ENCODE measurements around the gene ARHGAP36.

ARHGAP36 gene

DNA sequence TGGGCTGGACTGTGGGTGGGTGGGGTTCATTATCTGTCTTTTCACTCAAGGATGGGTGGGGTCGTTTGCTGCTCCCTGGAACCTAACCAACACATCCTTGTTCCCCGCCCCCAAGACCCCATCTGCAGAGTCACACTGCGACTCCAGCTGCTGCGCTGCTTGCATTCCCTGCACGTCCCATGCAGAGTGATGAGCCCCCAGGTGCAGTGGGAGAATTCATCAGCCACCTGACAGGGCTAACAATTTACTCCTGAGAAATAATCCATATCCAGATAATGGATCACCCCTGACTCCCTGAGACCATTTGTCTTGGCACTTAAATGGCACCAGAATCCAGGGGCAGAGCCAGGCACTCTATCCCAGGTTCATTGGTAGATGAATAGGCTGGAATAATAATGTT, 12.4 kb upstream of the ARHGAP36 start:
- Histone ChIP-seq H3K9ac (ENCODE audit: low read depth, low read length, poor library complexity) (no peak overlapping the region), H3K14ac (ENCODE audit: low read length) (no peak overlapping the region), H4K8ac (ENCODE audit: low read depth, low read length) (no peak overlapping the region), H3K27me3 (ENCODE audit: control insufficient read depth in 3 of 3, insufficient read depth in 3 of 3, low read depth in 1 of 3, low read length in 3 of 3) (peaks cover 0 to 47% (median 0%) of the 10 kb centered on the region in 3 experiments), H4K91ac (ENCODE audit: low read depth, low read length, poor library complexity) (no peak overlapping the region), H2AK5ac (ENCODE audit: low read depth, low read length) (no peak overlapping the region), H2BK12ac (ENCODE audit: low read length) (no peak overlapping the region), H3K18ac (ENCODE audit: low read length) (no peak overlapping the region), H2AFZ (ENCODE audit: low read length) (no peak overlapping the region), H3K4me1 (ENCODE audit: control insufficient read depth in 2 of 2, insufficient read depth in 1 of 2, low read depth in 1 of 2, low read length in 2 of 2) (no peaks in the 10 kb centered on the region), H3K36me3 (replicated peaks in 1 of 2; ENCODE audit: control insufficient read depth in 2 of 2, insufficient read depth in 2 of 2, low read length in 2 of 2) (no peaks in the 10 kb centered on the region), H3K4me3 (ENCODE audit: low read length in 2 of 2) (no peak overlapping the region), H3K23ac (ENCODE audit: low read depth, low read length, poor library complexity) (no peak overlapping the region), H2BK5ac (ENCODE audit: low read length) (no peak overlapping the region), H2BK120ac (ENCODE audit: low read depth, low read length) (no peak overlapping the region), H3K9me3 (replicated peaks in 1 of 2; ENCODE audit: control insufficient read depth in 2 of 2, insufficient read depth in 1 of 2, low read depth in 1 of 2, low read length in 2 of 2) (no peaks in the 10 kb centered on the region), H3K4me2 (ENCODE audit: insufficient read depth, low read length, poor library complexity, severe bottlenecking) (no peak overlapping the region), H3K27ac (replicated peaks; ENCODE audit: low read length) (no peak overlapping the region), H3K4ac (ENCODE audit: low read length) (no peak overlapping the region), H3K79me1 (ENCODE audit: low read depth, low read length) (no peaks in the 10 kb centered on the region), H2BK15ac (ENCODE audit: low read length) (no peak overlapping the region)
- WGBS, 2 donors (ENCODE audit: extremely low coverage in 2 of 2, insufficient read length in 2 of 2, insufficient replicate concordance in 1 of 2) = no CpG with 5 or more reads among the region's 5 CpGs
- DNase-seq (ENCODE audit: low spot score) = no peak

- Histone ChIP-seq H3K9ac (ENCODE audit: low read depth, low read length, poor library complexity) (no peak overlapping the region), H2BK15ac (ENCODE audit: low read length) (no peak overlapping the region), H3K18ac (ENCODE audit: low read length) (no peak overlapping the region), H4K8ac (ENCODE audit: low read depth, low read length) (no peak overlapping the region), H3K14ac (ENCODE audit: low read length) (no peak overlapping the region), H2BK5ac (ENCODE audit: low read length) (no peak overlapping the region), H3K79me1 (ENCODE audit: low read depth, low read length) (no peaks in the 10 kb centered on the region), H2AFZ (ENCODE audit: low read length) (no peak overlapping the region), H2BK120ac (ENCODE audit: low read depth, low read length) (no peak overlapping the region), H3K23ac (ENCODE audit: low read depth, low read length, poor library complexity) (no peak overlapping the region), H3K4ac (ENCODE audit: low read length) (no peak overlapping the region), H3K27ac (replicated peaks; ENCODE audit: low read length) (no peak overlapping the region), H3K9me3 (replicated peaks in 1 of 2; ENCODE audit: control insufficient read depth in 2 of 2, insufficient read depth in 1 of 2, low read depth in 1 of 2, low read length in 2 of 2) (no peaks in the 10 kb centered on the region), H4K91ac (ENCODE audit: low read depth, low read length, poor library complexity) (no peak overlapping the region), H3K4me1 (ENCODE audit: control insufficient read depth in 2 of 2, insufficient read depth in 1 of 2, low read depth in 1 of 2, low read length in 2 of 2) (no peaks in the 10 kb centered on the region), H2AK5ac (ENCODE audit: low read depth, low read length) (no peak overlapping the region), H3K4me2 (ENCODE audit: insufficient read depth, low read length, poor library complexity, severe bottlenecking) (no peak overlapping the region), H3K36me3 (replicated peaks in 1 of 2; ENCODE audit: control insufficient read depth in 2 of 2, insufficient read depth in 2 of 2, low read length in 2 of 2) (no peaks in the 10 kb centered on the region), H3K27me3 (ENCODE audit: control insufficient read depth in 3 of 3, insufficient read depth in 3 of 3, low read depth in 1 of 3, low read length in 3 of 3) (peaks cover 0 to 44% (median 0%) of the 10 kb centered on the region in 3 experiments), H3K4me3 (ENCODE audit: low read length in 2 of 2) (no peak overlapping the region), H2BK12ac (ENCODE audit: low read length) (no peak overlapping the region)
- WGBS, 2 donors (ENCODE audit: extremely low coverage in 2 of 2, insufficient read length in 2 of 2, insufficient replicate concordance in 1 of 2) = no CpG with 5 or more reads among the region's 5 CpGs
- no peak for DNase-seq (ENCODE audit: low spot score)
Measured at GRCh38 chrX:131046596-131046995, 11.6 kb upstream of the ARHGAP36 start.

DNA sequence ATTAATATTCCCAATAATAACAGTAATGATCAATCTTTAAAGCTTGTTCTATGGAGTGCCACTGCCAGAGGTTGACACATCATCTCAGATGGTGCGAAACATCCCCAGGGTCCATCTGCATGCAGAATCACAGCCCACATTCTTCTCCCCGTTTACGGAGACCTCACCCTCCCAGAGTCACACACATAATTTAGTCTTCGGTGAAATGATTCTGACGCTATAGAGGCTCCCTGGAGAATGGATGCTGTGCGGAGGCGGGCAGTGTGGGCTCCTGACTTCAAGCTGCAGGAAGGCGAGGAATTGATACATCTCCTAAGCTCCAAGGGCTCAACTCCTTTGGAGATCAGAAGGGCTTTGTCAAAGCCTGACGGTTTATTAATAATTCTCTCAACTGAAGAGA, 11.0 kb upstream of the ARHGAP36 start:
- Histone ChIP-seq H2BK120ac (ENCODE audit: low read depth, low read length) (no peak overlapping the region), H3K4me1 (ENCODE audit: control insufficient read depth in 2 of 2, insufficient read depth in 1 of 2, low read depth in 1 of 2, low read length in 2 of 2) (no peaks in the 10 kb centered on the region), H2BK15ac (ENCODE audit: low read length) (no peak overlapping the region), H3K36me3 (replicated peaks in 1 of 2; ENCODE audit: control insufficient read depth in 2 of 2, insufficient read depth in 2 of 2, low read length in 2 of 2) (no peaks in the 10 kb centered on the region), H3K18ac (ENCODE audit: low read length) (no peak overlapping the region), H3K23ac (ENCODE audit: low read depth, low read length, poor library complexity) (no peak overlapping the region), H2AFZ (ENCODE audit: low read length) (no peak overlapping the region), H3K9ac (ENCODE audit: low read depth, low read length, poor library complexity) (no peak overlapping the region), H2BK5ac (ENCODE audit: low read length) (no peak overlapping the region), H3K4me2 (ENCODE audit: insufficient read depth, low read length, poor library complexity, severe bottlenecking) (no peak overlapping the region), H3K9me3 (replicated peaks in 1 of 2; ENCODE audit: control insufficient read depth in 2 of 2, insufficient read depth in 1 of 2, low read depth in 1 of 2, low read length in 2 of 2) (no peaks in the 10 kb centered on the region), H3K14ac (ENCODE audit: low read length) (no peak overlapping the region), H3K79me1 (ENCODE audit: low read depth, low read length) (no peaks in the 10 kb centered on the region), H4K8ac (ENCODE audit: low read depth, low read length) (no peak overlapping the region), H3K27ac (replicated peaks; ENCODE audit: low read length) (no peak overlapping the region), H4K91ac (ENCODE audit: low read depth, low read length, poor library complexity) (no peak overlapping the region), H3K4ac (ENCODE audit: low read length) (no peak overlapping the region), H3K27me3 (ENCODE audit: control insufficient read depth in 3 of 3, insufficient read depth in 3 of 3, low read depth in 1 of 3, low read length in 3 of 3) (peaks cover 0 to 43% (median 0%) of the 10 kb centered on the region in 3 experiments), H3K4me3 (ENCODE audit: low read length in 2 of 2) (no peak overlapping the region), H2BK12ac (ENCODE audit: low read length) (no peak overlapping the region), H2AK5ac (ENCODE audit: low read depth, low read length) (no peak overlapping the region)
- DNase-seq (ENCODE audit: low spot score) = no peak
- no CpG with 5 or more reads among the region's 9 CpGs for WGBS, 2 donors (ENCODE audit: extremely low coverage in 2 of 2, insufficient read length in 2 of 2, insufficient replicate concordance in 1 of 2)

DNA sequence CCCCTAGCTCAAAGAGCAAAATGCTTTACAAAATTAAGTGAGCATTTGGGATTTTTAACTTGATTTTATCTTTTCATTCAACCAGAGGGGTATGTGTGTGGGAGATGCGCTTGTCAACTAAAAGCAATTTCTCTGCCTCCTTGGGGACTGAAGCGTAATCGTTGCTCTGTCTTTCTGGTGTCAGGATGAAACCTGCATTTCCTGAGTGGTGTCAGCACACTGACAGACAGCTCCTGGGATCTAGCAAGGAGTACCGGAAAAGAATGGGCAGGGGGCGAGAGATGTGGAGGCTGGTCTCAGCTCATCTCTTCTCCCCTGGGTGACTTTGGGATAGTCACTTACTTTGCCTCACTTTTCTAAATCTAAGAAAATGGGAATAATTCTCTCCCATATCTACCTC, 5.1 kb upstream of the ARHGAP36 start:
- Histone ChIP-seq H3K79me1 (ENCODE audit: low read depth, low read length) (no peaks in the 10 kb centered on the region), H3K18ac (ENCODE audit: low read length) (no peak overlapping the region), H2AFZ (ENCODE audit: low read length) (no peak overlapping the region), H2AK5ac (ENCODE audit: low read depth, low read length) (no peak overlapping the region), H3K4me3 (ENCODE audit: low read length in 2 of 2) (no peak overlapping the region), H2BK12ac (ENCODE audit: low read length) (no peak overlapping the region), H3K27me3 (ENCODE audit: control insufficient read depth in 3 of 3, insufficient read depth in 3 of 3, low read depth in 1 of 3, low read length in 3 of 3) (peaks cover 0 to 57% (median 11%) of the 10 kb centered on the region in 3 experiments), H3K9ac (ENCODE audit: low read depth, low read length, poor library complexity) (no peak overlapping the region), H3K4me2 (ENCODE audit: insufficient read depth, low read length, poor library complexity, severe bottlenecking) (no peak overlapping the region), H2BK15ac (ENCODE audit: low read length) (no peak overlapping the region), H3K36me3 (replicated peaks in 1 of 2; ENCODE audit: control insufficient read depth in 2 of 2, insufficient read depth in 2 of 2, low read length in 2 of 2) (no peaks in the 10 kb centered on the region), H3K9me3 (replicated peaks in 1 of 2; ENCODE audit: control insufficient read depth in 2 of 2, insufficient read depth in 1 of 2, low read depth in 1 of 2, low read length in 2 of 2) (no peaks in the 10 kb centered on the region), H3K23ac (ENCODE audit: low read depth, low read length, poor library complexity) (no peak overlapping the region), H4K8ac (ENCODE audit: low read depth, low read length) (no peak overlapping the region), H3K14ac (ENCODE audit: low read length) (no peak overlapping the region), H3K4ac (ENCODE audit: low read length) (no peak overlapping the region), H3K4me1 (ENCODE audit: control insufficient read depth in 2 of 2, insufficient read depth in 1 of 2, low read depth in 1 of 2, low read length in 2 of 2) (no peaks in the 10 kb centered on the region), H2BK5ac (ENCODE audit: low read length) (no peak overlapping the region), H2BK120ac (ENCODE audit: low read depth, low read length) (no peak overlapping the region), H4K91ac (ENCODE audit: low read depth, low read length, poor library complexity) (no peak overlapping the region), H3K27ac (replicated peaks; ENCODE audit: low read length) (no peak overlapping the region)
- no CpG with 5 or more reads among the region's 5 CpGs for WGBS, 2 donors (ENCODE audit: extremely low coverage in 2 of 2, insufficient read length in 2 of 2, insufficient replicate concordance in 1 of 2)
- no peak for DNase-seq (ENCODE audit: low spot score)

All from neuronal stem cell (in vitro differentiated cells).